ENCODE data around the gene C11orf65.
"Not testable (repeated sequence)": the region's sequence is repeated elsewhere in the genome, so short reads cannot be mapped to it uniquely, and the experiment has no call there.

C11orf65 gene

DNA sequence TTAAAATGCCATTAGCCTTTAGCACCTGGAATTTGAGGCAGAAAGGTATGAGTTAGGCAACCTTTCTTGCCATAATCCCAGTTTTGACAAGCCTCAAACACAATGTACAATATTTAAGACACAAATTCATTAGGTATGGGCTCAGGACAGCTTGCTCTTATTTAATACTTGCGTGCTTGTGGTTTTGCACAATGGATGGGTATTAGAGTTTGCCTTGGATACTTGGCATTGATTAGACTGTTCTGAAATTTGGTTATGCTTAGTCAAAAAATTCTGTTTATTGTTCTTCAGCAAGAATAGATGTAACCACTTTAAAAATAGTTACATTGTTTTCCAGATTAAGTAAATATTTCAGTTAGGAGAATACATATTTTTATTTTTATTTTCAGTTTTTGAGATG is 5.4 kb upstream of the C11orf65 start:
- DNase-seq (ENCODE audit: low read depth, low spot score), result no peak

DNA sequence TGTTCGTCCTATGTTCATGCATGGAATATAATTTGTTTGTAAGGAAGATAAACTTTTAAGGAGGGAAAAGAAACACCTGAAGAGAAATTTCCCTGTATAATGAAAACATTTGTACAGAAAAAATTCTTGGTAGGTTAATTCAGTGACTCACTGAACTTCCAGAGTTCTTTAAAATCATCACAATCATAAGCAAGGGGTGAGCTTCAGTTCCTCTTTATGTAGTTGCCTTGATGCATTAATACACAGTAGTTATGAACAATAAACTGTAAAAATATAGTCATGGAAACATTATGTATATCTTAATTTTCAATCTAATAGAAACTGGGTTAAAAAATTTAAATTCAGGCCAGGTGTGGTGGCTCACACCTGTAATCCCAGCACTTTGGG is 1.1 kb upstream of the C11orf65 start:
- DNase-seq (ENCODE audit: low read depth, low spot score), result no peak

DNA sequence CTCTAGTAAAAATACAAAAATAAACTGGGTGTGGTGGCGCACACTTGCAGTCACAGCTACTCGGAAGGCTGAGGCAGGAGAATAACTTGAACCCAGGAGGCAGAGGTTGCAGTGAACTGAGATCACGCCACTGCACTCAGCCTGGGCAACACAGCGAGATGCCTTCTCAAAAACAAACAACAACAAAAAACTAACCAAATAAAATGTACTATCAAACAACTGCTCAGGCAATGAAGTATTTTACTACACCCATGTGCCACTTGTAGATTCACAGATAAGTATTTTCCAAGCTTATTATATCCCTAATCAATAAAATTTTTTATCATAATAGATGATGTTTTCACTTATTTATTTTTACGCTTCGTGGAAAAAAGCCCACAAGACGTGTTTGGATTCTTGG is 924 bp downstream of the C11orf65 start:
- DNase-seq (ENCODE audit: low read depth, low spot score), result no peak

DNA sequence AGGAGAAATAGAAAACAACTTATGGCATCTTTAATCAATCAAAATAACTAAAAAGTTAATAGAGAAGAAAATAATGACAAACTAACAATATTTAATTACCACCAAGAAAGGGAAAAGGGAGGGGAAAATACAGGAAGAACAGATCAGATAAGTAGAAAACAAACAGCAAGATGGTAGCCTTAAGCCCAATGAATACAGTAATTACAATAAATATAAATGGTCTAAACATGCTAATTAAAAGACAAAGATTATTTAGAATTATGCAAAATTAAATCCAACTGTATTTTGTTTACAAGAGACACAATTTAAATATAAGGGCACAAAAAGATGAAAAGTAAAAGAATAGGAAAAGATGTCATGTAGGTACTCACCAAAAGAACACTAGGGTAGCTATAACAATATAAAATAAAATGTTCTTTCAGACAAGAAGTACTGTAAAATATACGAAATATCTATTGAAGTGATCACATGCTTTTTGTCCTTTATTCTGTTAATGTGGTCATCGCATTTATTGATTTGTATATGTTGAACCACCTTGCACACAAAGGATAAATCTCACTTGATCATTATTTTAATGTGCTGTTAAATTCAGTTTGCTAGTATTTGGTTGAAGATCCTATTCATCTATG is 14.0 kb downstream of the C11orf65 start:
- no peak for DNase-seq (ENCODE audit: low read depth, low spot score)

DNA sequence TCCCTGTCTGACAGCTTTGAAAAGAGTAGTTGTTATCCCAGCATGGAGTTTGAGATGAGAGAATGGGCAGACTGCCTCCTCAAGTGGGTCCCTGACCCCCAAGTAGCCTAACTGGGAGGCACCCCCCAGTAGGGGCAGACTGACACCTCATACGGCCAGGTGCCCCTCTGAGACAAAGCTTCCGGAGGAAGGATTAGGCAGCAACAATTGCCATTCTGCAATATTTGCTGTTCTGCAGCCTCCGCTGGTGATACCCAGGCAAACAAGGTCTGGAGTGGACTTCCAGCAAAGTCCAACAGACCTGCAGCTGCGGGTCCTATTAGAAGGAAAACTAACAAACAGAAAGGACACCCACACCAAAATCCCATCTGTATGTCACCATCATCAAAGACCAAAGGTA is 25.9 kb downstream of the C11orf65 start:
- not testable (repeated sequence) for DNase-seq (ENCODE audit: low read depth, low spot score)

DNA sequence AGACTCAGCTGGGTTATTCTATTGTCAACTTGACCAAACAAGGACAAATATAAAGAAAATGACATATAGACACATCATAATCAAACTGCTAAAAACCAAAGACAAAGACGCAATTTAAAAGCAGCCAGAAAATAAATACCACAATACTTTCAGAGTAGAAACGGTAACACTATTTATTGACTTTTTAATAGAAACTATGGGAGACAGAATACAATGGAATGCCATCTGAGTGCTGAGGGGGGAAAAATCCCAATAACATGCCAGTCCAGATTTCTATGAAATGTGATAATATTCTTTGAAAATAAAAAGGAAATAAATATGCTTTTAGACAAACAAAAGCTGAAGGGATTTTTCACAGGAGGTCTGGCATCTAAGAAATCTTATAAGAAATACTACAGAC is 30.7 kb downstream of the C11orf65 start:
- no peak for DNase-seq (ENCODE audit: low read depth, low spot score)

DNA sequence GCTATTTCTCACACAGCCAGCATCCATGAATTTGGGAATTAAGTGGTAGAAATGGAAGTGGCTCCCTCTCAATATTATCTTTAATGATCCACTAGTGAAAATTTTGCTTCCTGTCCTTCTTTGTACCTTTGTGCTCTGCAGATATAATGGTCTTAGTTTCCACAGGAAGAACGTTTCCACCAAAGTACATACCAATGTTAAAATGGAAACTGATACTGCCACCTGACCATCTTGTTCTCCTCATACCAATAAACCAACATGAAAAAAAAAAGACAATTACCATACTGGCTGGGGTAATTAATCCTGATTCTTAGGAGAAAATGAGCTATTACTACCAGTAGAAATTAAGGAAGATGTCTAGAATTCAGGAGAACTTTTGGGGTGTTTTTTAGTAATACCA is 32.3 kb downstream of the C11orf65 start:
- DNase-seq (ENCODE audit: low read depth, low spot score), result no peak

DNA sequence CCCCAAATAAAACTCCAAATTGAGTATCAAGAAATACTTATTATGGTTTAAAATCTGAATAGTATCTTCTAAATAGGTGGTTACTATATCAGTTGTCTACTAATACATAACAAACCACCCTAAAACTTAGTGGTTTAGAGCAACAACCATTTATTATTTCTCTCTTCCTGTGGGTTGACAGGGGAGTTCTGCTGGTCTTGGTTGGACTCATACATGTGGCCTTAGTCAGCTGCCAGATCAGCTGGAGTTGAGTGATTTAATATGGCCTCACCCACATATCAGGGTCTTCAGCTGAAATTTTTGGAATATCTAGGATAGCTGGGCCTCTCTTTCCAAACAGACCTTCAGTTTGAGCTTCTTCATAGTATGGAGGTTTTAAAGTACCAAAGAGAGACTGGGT is 34.5 kb downstream of the C11orf65 start:
- DNase-seq (ENCODE audit: low read depth, low spot score), result no peak

DNA sequence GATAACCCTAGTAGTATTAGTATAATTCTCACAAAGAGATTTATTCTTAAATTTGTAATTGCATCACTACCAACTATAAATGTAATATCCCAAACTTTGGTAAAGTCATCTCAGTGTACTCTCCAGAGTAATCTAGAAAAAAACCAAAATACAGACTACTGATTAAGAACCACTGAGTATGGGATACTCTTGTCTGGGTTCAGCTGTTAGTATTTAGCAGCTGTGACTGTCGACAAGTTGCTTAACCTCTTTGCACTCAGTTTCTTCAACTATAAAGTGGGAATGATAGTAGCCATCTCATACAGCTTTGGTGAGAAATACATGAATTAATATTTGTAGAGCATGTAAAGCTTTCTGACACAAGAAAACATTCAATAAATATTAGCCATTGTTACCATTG is 35.3 kb downstream of the C11orf65 start:
- DNase-seq (ENCODE audit: low read depth, low spot score), result no peak

DNA sequence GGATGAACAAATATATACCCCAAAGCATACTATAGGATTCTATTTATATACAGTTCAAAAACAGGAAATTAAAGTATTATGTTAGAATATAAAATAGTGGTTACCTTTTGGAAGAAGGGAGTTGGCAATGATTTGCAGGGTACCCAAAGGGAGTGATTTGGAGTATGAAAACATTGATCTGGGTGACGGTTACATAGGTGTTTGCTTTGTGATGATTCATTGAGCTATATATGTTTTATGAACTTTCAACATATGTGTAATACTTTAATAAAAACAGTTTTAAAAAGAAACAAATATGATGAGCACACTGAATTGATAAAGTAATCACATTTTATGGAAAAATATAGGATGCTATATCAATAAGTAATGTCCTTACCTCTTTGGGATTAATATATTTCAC is 36.0 kb downstream of the C11orf65 start:
- no peak for DNase-seq (ENCODE audit: low read depth, low spot score)

DNA sequence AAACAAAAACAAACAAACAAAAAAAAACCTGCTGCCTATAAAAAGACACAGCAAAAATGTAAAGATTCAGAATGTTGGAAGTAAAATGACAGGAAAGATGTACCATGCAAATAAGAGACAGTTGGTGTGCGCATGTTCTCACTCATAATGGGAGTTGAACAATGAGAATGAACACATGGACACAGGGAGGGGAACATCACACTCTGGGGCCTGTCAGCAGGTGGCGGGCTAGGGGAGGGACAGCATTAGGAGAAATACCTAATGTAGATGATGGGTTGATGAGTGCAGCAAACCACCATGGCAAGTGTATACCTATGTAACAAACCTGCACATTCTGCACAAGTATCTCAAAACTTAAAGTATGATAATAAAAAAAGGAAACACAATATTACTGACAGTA is 49.8 kb downstream of the C11orf65 start:
- not testable (repeated sequence) for DNase-seq (ENCODE audit: low read depth, low spot score)

DNA sequence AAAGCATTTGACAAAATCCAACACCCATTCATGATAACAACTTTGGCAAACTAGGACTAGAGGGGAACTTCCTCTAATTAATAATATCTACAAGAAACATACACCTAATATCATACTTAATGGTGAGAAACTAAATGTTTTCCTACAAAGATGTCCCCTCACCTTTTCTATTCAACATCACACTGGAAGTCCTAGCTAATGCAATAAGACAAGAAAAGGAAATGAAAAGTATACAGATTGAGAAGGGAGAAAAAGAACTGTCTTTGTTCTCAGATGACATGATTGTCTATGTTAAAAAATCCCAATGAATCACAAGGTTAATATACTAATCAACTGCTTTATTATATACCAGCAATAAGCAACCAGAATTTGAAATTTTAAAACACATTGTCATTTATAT is 52.4 kb downstream of the C11orf65 start:
- DNase-seq (ENCODE audit: low read depth, low spot score), result no peak

DNA sequence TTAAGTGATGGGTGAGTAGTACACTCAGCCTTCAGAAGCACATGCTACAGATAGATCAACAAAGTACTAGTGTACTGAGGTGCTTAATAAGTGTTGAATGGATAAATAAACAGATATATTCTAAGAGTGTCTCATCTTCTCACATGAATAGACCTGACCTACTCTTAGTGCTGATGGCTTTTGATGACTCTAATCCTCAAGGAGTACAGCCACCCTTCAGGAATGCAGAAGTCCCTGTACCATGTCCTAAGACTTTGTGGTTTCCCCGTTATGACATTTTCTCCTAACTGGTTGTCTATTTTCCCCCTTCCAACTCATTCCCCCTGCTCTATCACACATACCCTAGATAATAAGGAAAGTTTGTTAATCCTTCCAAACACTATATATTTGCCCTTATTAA is 61.6 kb downstream of the C11orf65 start:
- DNase-seq (ENCODE audit: low read depth, low spot score), result no peak

DNA sequence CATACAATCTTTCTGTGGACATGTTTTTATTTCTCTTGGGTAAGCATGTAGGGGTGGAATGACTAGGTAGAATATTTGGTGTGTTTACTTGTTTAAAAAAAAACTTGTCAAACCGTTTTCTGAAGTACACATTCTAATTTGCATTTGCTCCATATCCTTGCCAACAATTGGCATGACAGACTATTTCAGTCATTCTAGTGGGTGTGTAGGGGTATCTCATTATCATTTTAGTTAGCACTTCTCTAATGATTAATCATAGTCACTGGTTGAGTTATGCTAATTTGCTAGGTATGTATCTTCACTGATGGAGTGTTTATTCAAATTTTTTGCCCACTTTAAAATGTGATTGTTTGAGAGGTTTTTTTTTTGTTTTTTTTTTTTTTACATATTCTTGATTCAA is 64.3 kb downstream of the C11orf65 start:
- DNase-seq (ENCODE audit: low read depth, low spot score), result no peak

DNA sequence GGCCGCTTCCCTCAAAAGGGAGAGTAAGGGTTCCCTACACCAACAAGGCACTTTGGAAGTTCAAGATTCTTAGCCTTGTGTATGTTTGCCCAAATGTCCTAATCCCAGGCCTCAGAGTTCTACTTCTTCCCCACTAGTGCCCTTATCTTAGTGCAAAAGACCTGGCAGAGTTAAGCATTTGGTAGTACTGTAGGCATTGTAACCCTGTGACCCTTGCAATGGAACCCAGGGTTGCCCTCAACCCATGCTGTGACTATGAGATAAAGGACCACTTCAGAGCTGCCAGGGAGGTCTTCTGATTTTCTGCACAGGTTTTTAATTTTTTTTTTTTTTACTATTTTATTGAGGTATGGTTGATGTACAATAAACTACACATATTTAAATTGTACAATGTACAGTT is 65.1 kb downstream of the C11orf65 start:
- DNase-seq (ENCODE audit: low read depth, low spot score), result no peak

DNA sequence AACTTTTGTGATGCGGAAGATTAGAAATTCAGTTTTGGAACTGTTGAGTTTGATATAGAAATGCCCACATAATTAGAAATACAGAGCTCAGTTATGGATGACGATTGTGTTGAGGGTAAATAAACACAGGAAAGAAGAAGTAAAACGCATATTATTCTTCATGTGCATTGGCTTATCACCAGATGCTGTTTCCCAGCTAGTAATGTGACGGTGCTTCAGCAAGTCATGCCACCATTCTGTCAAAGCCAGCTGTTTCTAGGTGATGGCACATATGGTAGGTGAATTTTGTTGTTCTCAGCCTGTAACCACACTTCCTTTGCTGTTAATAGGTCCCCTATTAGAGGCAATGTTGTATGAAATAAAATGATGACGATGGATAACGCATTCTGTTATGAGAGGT is 68.9 kb downstream of the C11orf65 start:
- no peak for DNase-seq (ENCODE audit: low read depth, low spot score)

DNA sequence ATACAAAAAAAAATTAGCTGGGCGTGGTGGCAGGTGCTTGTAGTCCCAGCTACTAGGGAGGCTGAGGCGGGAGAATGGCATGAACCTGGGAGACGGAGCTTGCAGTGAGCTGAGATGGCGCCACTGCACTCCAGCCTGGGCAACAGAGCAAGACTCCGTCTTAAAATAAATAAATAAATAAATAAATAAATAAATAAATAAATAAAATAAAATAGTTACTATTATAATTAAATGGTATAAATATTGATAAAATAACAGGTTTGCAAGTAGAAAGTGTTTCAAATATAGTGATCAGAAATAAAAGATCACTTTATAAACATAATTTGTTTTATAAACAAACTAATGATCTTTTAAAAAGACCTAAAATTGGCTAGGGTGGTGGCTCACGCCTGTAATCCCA is 70.7 kb downstream of the C11orf65 start:
- DNase-seq (ENCODE audit: low read depth, low spot score), result not testable (repeated sequence)

DNA sequence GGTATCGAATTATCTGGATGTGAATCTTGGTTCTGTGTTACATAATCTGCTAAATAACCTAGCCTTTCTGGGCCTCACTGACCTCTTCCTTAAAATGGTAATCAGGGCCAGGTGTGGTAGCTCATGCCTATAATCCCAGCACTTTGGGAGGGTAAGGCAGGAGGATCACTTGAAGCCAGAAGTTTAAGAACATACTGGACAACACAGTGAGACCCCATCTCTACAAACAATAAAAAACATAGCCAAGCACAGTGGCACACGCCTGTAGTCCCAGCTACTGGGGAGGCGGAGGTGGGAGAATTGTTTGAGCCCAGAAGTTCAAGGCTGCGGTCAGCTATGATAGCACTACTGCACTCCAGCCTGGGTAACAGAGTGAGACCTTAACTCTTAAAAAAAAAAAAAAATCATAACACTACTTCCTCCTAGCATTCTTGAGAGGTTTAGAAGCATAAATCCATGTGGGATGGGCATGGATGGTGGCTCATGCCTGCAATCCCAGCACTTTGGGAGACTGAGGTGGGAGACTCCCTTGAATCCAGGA is 72.5 kb downstream of the C11orf65 start:
- no peak for DNase-seq (ENCODE audit: low read depth, low spot score)

DNA sequence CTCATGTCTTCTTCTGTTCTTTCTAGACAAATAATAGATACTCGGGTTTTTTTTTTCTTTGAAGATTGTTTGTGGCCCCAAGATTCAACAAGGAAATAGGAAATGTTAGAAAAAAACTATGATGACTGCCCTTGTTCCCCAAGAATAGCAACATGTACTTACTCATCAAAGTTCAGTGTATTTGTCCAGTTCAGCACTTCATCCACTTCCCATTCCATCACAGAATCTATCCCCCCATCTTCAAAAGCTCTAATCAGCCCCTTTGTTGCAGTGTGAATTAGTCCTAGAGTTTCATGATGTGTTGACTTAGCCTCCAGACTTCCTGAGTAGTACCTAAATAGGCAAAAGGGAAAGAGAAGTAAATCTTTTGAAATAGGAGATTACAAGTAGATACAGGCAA is 74.3 kb downstream of the C11orf65 start:
- DNase-seq (ENCODE audit: low read depth, low spot score), result no peak

DNA sequence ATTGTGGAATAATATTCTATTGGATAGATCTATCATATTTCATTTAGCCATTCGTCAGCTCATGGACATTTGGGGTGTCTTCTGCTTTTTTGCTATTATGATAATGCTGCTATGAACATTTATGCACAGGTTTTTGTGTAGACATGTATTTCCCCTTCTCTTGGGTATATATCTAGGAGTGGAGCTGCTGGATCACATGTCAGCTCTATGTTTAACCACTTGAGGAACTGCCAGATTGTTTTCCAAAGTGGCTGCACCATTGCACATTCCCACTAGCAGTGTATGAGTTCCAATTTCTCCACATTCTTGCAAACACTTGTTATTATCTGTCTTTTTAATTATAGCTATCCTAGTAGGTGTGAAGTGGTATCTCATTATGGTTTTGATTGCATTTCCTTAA is 75.0 kb downstream of the C11orf65 start:
- no peak for DNase-seq (ENCODE audit: low read depth, low spot score)

DNA sequence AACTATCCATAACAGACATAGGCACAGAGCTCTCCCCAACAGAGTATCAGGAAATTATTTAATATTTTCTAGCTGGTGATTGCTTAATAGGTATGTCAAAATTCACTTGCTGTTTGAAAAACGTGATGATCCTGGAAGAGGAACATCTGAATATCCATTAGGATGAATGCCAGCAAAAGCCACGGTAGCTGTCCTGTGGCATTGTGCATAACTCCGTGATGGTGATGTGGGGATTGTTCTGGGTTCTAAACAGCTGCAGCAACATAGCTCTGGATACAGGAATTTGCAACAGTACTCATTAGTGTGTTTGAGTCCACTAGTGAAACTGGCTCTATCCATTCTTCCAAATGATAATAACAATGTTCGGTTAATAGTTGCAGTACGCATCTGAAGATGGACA is 78.8 kb downstream of the C11orf65 start:
- DNase-seq (ENCODE audit: low read depth, low spot score), result no peak

DNA sequence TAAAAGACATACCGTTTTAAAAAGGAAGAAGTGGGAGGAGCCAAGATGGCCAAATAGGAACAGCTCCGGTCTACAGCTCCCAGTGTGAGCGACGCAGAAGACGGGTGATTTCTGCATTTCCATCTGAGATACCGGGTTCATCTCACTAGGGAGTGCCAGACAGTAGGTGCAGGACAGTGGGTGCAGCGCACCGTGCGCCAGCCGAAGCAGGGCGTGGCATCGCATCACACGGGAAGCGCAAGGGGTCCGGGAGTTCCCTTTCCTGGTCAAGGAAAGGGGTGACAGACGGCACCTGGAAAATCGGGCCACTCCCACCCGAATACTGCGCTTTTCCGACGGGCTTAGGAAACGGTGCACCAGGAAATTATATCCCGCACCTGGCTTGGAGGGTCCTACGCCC is 93.8 kb downstream of the C11orf65 start:
- DNase-seq (ENCODE audit: low read depth, low spot score), result not testable (repeated sequence)

DNA sequence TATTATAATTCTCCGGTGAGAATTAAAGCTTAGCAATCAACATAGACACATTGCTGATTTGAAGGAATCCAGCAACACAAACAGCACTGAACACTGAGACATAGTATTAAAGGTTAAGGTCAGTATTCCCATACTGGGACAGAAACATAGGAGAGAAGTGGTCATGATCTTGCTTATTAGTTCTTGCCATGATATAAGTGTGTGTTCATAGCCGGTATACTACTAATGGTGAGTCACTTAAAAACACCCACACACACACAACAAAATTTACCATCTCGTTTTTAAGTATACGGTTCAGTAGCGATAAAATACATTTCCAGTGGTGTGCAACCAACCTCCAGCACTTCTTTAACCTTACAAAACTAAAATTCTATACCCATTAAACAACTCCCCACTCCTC is 96.3 kb downstream of the C11orf65 start:
- no peak for DNase-seq (ENCODE audit: low read depth, low spot score)

DNA sequence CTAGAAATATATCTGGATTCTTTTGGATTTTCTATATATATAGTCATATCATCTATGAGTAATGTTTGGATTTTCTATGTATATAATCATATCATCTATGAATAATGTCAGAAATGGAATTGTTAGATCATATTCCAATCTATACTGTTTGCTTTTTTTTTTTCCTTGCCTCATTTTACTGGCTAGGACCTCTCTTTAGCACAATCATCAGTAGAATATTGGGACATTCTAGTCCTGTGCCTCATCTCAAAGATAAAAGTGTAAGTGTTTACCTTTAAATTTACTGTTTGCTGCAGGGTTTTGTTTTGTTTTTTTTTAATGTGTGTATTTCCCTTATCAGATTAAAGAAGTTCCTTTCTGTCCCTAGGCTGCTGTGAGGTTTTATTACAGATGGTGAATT is 97.0 kb downstream of the C11orf65 start:
- no peak for DNase-seq (ENCODE audit: low read depth, low spot score)
